K562 (cell line): ENCODE data around the gene BANF2. TPM values are rescaled to one million over a fixed set of nuclear protein-coding genes. Genes with fewer than 3 reads are reported as not detected.

Experiments used
- ATAC-seq: fragments of 200-7000 bp; cut with Tn5 transposase; 3 replicates; pipeline ENCODE4 v1.9.1; 2020; ENCODE audit warnings: moderate library complexity
- BruUV-seq: library from RNA; stranded (reverse); fragments of 400-500 nt; replicated peaks from 2 replicates; lab custom pipeline; 2021; lab: Mats Ljungman, UMichigan
- CTCF ChIA-PET: fragments of 300-600 bp; formaldehyde crosslinking; extraction: SDS; loops from one replicate; lab custom pipeline; 2021; ENCODE audit warnings: low intra/inter-chr PET ratio; lab: Yijun Ruan, JAX
- POLR2A ChIA-PET: fragments of 300-600, 350-650 bp; sonication (Branson Sonifier 250); formaldehyde crosslinking; extraction: SDS; loops from one replicate; lab custom pipeline; 2021; ENCODE audit warnings: antibody characterized with exemption, inconsistent platforms; lab: Yijun Ruan, JAX
- DNase-seq, 4 experiments: peaks; one replicate each; pipeline versions ENCODE4 v3.0.0 to v3.0.0-alpha.2; 2011 to 2018; ENCODE audit warnings: low spot score in 3 of 4, mixed read lengths in 3 of 4; ENCODE audit errors: extremely low read depth in 1 of 4
- FAIRE-seq: peaks from 2 replicates; lab custom pipeline; 2011; peaks lifted over from hg19 to GRCh38; lab: Jason Lieb, UNC
- H2AFZ ChIP-seq: 2 replicates; pipeline ENCODE4 v1.6.0; 2011; ENCODE audit warnings: low read depth, low read length, control low read depth, inconsistent platforms
- H3K27ac ChIP-seq: fragments of 200-600 bp; 3 replicates; pipeline ENCODE4 v1.8.0; 2011; ENCODE audit warnings: low read depth, mild to moderate bottlenecking, control low read depth, inconsistent platforms, low read length, moderate library complexity, mixed read lengths; ENCODE audit errors: extremely low read depth
- H3K27me3 ChIP-seq, 2 experiments: fragments of 300-600 bp in 1 of 2; 2 replicates in 1 of 2; 3 replicates in 1 of 2; pipeline versions ENCODE4 v1.6.0 to v1.8.0; 2011; ENCODE audit warnings: inconsistent platforms in 2 of 2, low read length in 2 of 2, mild to moderate bottlenecking in 1 of 2, mixed read lengths in 1 of 2, moderate library complexity in 1 of 2; ENCODE audit not compliant: control insufficient read depth in 2 of 2, insufficient read depth in 2 of 2
- H3K36me3 ChIP-seq: fragments of 300-600 bp; 3 replicates; pipeline ENCODE4 v1.8.0; 2011; ENCODE audit warnings: mild to moderate bottlenecking, low read length, inconsistent platforms; ENCODE audit not compliant: control insufficient read depth, insufficient read depth
- H3K4me1 ChIP-seq, 2 experiments: fragments of 200-600 bp in 1 of 2; replicated peaks in 1 of 2; 2 replicates in 1 of 2; 3 replicates in 1 of 2; pipeline versions ENCODE4 v1.5.1 to v1.8.0; 2011; ENCODE audit warnings: inconsistent platforms in 2 of 2, low read length in 2 of 2, mild to moderate bottlenecking in 1 of 2, mixed read lengths in 1 of 2, moderate library complexity in 1 of 2; ENCODE audit not compliant: control insufficient read depth in 2 of 2, insufficient read depth in 2 of 2
- H3K4me2 ChIP-seq: 2 replicates; pipeline ENCODE4 v1.6.1; 2011; ENCODE audit warnings: low read length, control low read depth, inconsistent platforms, mixed read lengths; ENCODE audit not compliant: insufficient read depth
- H3K4me3 ChIP-seq: fragments of 200-600 bp; sonication (generic), shearing (Covaris generic); 2 replicates; pipeline ENCODE4 v1.5.1; 2016; ENCODE audit warnings: control low read depth, inconsistent platforms
- H3K79me2 ChIP-seq: fragments of 200-600 bp; 3 replicates; pipeline ENCODE4 v1.8.0; 2011; ENCODE audit warnings: low read length, inconsistent platforms; ENCODE audit not compliant: control insufficient read depth, insufficient read depth
- H3K9ac ChIP-seq, 2 experiments: 2 replicates each; pipeline versions ENCODE4 v1.6.0 to v1.6.1; 2011; ENCODE audit warnings: low read depth in 2 of 2, low read length in 2 of 2, control low read depth in 1 of 2, inconsistent platforms in 1 of 2, mild to moderate bottlenecking in 1 of 2, mixed read lengths in 1 of 2; ENCODE audit not compliant: insufficient read depth in 1 of 2
- H3K9me1 ChIP-seq: one replicate; pipeline ENCODE4 v1.6.0; 2011; ENCODE audit warnings: inconsistent platforms, mild to moderate bottlenecking, low read length, moderate library complexity; ENCODE audit not compliant: control insufficient read depth, insufficient read depth
- H3K9me3 ChIP-seq: replicated peaks from 2 replicates; pipeline ENCODE4 v1.5.1; 2011; ENCODE audit warnings: low read depth, low read length, inconsistent platforms; ENCODE audit not compliant: control insufficient read depth, insufficient read depth
- H4K20me1 ChIP-seq: replicated peaks from 2 replicates; pipeline ENCODE4 v1.6.1; 2011; ENCODE audit warnings: low read length, inconsistent platforms, mixed read lengths; ENCODE audit not compliant: control insufficient read depth, insufficient read depth
- ARHGAP35 ChIP-seq: fragments of 450-650 bp; IDR thresholded peaks from 2 replicates; pipeline ENCODE4 v1.6.1; 2018; ENCODE audit not compliant: partially characterized antibody
- ATF7 ChIP-seq: fragments of 450-650 bp; IDR thresholded peaks from 2 replicates; pipeline ENCODE4 v1.7.1; 2014; ENCODE audit warnings: mild to moderate bottlenecking, moderate library complexity
- BCOR ChIP-seq: fragments of 450-650 bp; IDR thresholded peaks from 2 replicates; pipeline ENCODE4 v1.6.1; 2016
- BRCA1 ChIP-seq, 2 experiments: fragments of 450-650 bp in 1 of 2; sonication (generic) in 1 of 2; formaldehyde crosslinking in 1 of 2; IDR thresholded peaks; 2 replicates each; pipeline versions ENCODE4 v1.5.0 to v1.6.1; 2017 to 2020; ENCODE audit warnings: mild to moderate bottlenecking in 1 of 2, missing genetic modification reagents in 1 of 2
- FOXJ2 ChIP-seq: fragments of 200-800 bp; sonication (Bioruptor generic); IDR thresholded peaks from 2 replicates; pipeline ENCODE4 v1.6.1; 2016; ENCODE audit warnings: missing genetic modification characterization, missing compliant biosample characterization
- KDM5B ChIP-seq: fragments of 200-600 bp; sonication (generic); IDR thresholded peaks from 2 replicates; pipeline ENCODE4 v1.6.1; 2012; ENCODE audit warnings: low read depth, mild to moderate bottlenecking, moderate library complexity, low read length, control low read depth, inconsistent platforms; ENCODE audit not compliant: insufficient replicate concordance
- NUFIP1 ChIP-seq: fragments of 450-650 bp; IDR thresholded peaks from 2 replicates; pipeline ENCODE4 v1.6.1; 2018; ENCODE audit not compliant: partially characterized antibody
- PCBP1 ChIP-seq: fragments of 200-400 bp; formaldehyde crosslinking; IDR thresholded peaks from 2 replicates; pipeline ENCODE4 v1.6.1; 2018; ENCODE audit warnings: mild to moderate bottlenecking, low read depth, low read length; ENCODE audit not compliant: poor library complexity, severe bottlenecking
- PHF8 ChIP-seq: fragments of 200-600 bp; sonication (generic); IDR thresholded peaks from 2 replicates; pipeline ENCODE4 v1.6.1; 2012; ENCODE audit warnings: mixed run types, mild to moderate bottlenecking, inconsistent platforms, low read length, moderate library complexity, borderline replicate concordance
- PTBP1 ChIP-seq: fragments of 200-400 bp; formaldehyde crosslinking; IDR thresholded peaks from 2 replicates; pipeline ENCODE4 v1.6.1; 2017; ENCODE audit warnings: low read depth, low read length
- SIN3B ChIP-seq: fragments of 450-650 bp; IDR thresholded peaks from 2 replicates; pipeline ENCODE4 v1.6.1; 2017; ENCODE audit warnings: low read depth, mild to moderate bottlenecking, moderate library complexity
- SNRNP70 ChIP-seq: fragments of 200-400 bp; formaldehyde crosslinking; optimal IDR thresholded peaks from 2 replicates; pipeline ENCODE3; 2017; ENCODE audit warnings: low read depth, low read length
- TAF9B ChIP-seq: fragments of 450-650 bp; IDR thresholded peaks from 2 replicates; pipeline ENCODE4 v1.6.1; 2018; ENCODE audit warnings: mild to moderate bottlenecking; ENCODE audit not compliant: partially characterized antibody
- USF1 ChIP-seq: sonication (generic); formaldehyde crosslinking; IDR thresholded peaks from 2 replicates; pipeline ENCODE4 v1.9.0; 2022; ENCODE audit warnings: mild to moderate bottlenecking, missing genetic modification reagents
- USF2 ChIP-seq: sonication (generic); formaldehyde crosslinking; IDR thresholded peaks from 2 replicates; pipeline ENCODE4 v1.5.0; 2020; ENCODE audit warnings: missing genetic modification reagents
- ZBTB1 ChIP-seq: sonication (generic); formaldehyde crosslinking; IDR thresholded peaks from 2 replicates; pipeline ENCODE4 v1.8.1; 2023; ENCODE audit warnings: missing genetic modification reagents, low read depth, mild to moderate bottlenecking, borderline replicate concordance
- ZFP30 ChIP-seq: fragments of 250-450 bp; sonication (Bioruptor Pico); IDR thresholded peaks from 2 replicates; pipeline ENCODE4 v1.8.0; 2022; ENCODE audit warnings: moderate library complexity, mild to moderate bottlenecking, inconsistent platforms, borderline replicate concordance
- ZNF436 ChIP-seq: fragments of 250-450, 450-650 bp; sonication (Bioruptor Pico); formaldehyde crosslinking; IDR thresholded peaks from 2 replicates; pipeline ENCODE4 v1.7.0; 2020; ENCODE audit warnings: mild to moderate bottlenecking
- ZNF551 ChIP-seq: fragments of 250-450 bp; sonication (Bioruptor Pico); IDR thresholded peaks from 2 replicates; pipeline ENCODE4 v1.5.0; 2021; ENCODE audit warnings: mild to moderate bottlenecking, moderate library complexity
- ZNF589 ChIP-seq: fragments of 200-800 bp; sonication (Bioruptor generic); IDR thresholded peaks from 2 replicates; pipeline ENCODE4 v1.6.1; 2016; ENCODE audit warnings: low read depth, missing genetic modification characterization, missing compliant biosample characterization
- ZNF668 ChIP-seq: fragments of 250-450 bp; sonication (Bioruptor Pico); IDR thresholded peaks from 2 replicates; pipeline ENCODE4 v1.8.0; 2022; ENCODE audit warnings: mild to moderate bottlenecking, inconsistent platforms
- WGBS: fragments of 100-300 bp; shearing (Covaris generic); methylation state at CpG from one replicate; pipeline ENCODE4 v1.1.6; 2016; ENCODE audit warnings: low coverage, mixed read lengths; ENCODE audit not compliant: insufficient coverage; ENCODE audit errors: missing lambda C conversion rate; 5-methylcytosine and 5-hydroxymethylcytosine counted together
- in situ Hi-C: fragments of 300-500 bp; cut with MboI; formaldehyde crosslinking; loops from 4 replicates; pipeline ENCODE4 v1.15.0; 2018; ENCODE audit warnings: inconsistent platforms, mixed read lengths
- intact Hi-C: fragments of 100-400 bp; cut with micrococcal nuclease; formaldehyde crosslinking; loops from 2 replicates; pipeline ENCODE4 v1.14.2; 2022
- polyA plus RNA-seq, 8 experiments: library from polyadenylated mRNA; depleted of rRNA in 4 of 8; stranded (reverse) in 5 of 8; unstranded in 3 of 8; fragments of >200 nt; fragmentation: Nextera tagmentation in 2 of 8; fragmentation: Illumina TruSeq in 1 of 8; extraction: Ambion mirVana in 2 of 8; extraction: Trizol in 1 of 8; gene quantifications; 2 replicates each; pipeline versions ENCODE4 v1.2.1 to v1.2.3, GENCODE V29; 2011 to 2014; ENCODE audit warnings: inconsistent platforms in 1 of 8, missing spikeins in 1 of 8
- total RNA-seq, 7 experiments: library from RNA; depleted of rRNA in 6 of 7; stranded (reverse); fragments of >200 nt in 6 of 7; fragmentation: Illumina TruSeq in 2 of 7; extraction: Trizol in 2 of 7; gene quantifications; 2 replicates each; pipeline versions ENCODE4 v1.2.1 to v1.2.3, GENCODE V29; 2011 to 2021; ENCODE audit warnings: low replicate concordance in 1 of 7

Gene BANF2
- total and polyA plus RNA-seq, 9 of the 15 experiments (the other 6 are each of a cell fraction or from before 2014, with no cell fraction given): not detected

- H3K4me1 ChIP-seq: no peaks in the 10 kb centered on the region
- FAIRE-seq (no peak), DNase-seq (no peak), ATAC-seq (no peak; the same call in 1 of the 3 replicates)
- H3K27me3 ChIP-seq: peaks cover 0 to 38% of the 10 kb centered on the region in 2 experiments; a peak in 4 of 5 replicates
- 0 out of 2 replicates have a peak overlapping the region, but pooled peaks have one; percentile 49 for H2AFZ ChIP-seq
- H3K36me3 ChIP-seq: no peaks in the 10 kb centered on the region
- 34% methylated on average over 5 of the region's 5 CpGs for WGBS
- BruUV-seq: no TSS peak
- H3K4me3 ChIP-seq: no peak overlapping the region
- H3K9me1 ChIP-seq: no peaks in the 10 kb centered on the region
- H3K9ac ChIP-seq: no peak overlapping the region
- H3K79me2 ChIP-seq: no peaks in the 10 kb centered on the region
- ChIA-PET POLR2A (interaction anchor here (0.6 kb wide), 1 partner anchor 17 kb away, joined by 3 read pairs; no protein-coding TSS in a partner anchor), CTCF (no interaction called here)
- H4K20me1 ChIP-seq: no peaks in the 10 kb centered on the region
- in situ Hi-C loops (no loop called here), intact Hi-C loops (no loop called here)
- H3K9me3 ChIP-seq: no peaks in the 10 kb centered on the region
- H3K4me2 ChIP-seq: no peak overlapping the region
- H3K27ac ChIP-seq: no peak overlapping the region
- TF ChIP-seq NUFIP1 (no peak), PCBP1 (no peak), PHF8 (no peak), ZFP30 (no peak), KDM5B (no peak), SNRNP70 (no peak), ZNF551 (CRISPR knock-in tag) (no peak), ZNF589 (CRISPR knock-in tag) (no peak), USF2 (CRISPR knock-in tag) (peak; percentile 56), ZNF668 (CRISPR knock-in tag) (no peak), BCOR (no peak), FOXJ2 (tag) (no peak), SIN3B (no peak), TAF9B (no peak), ARHGAP35 (no peak), ATF7 (no peak), BRCA1 (IDR thresholded peaks at IDR 0.05) (no peak), BRCA1 (CRISPR knock-in tag; IDR thresholded peaks at IDR 0.05) (no peak), ZBTB1 (CRISPR knock-in tag) (no peak), USF1 (CRISPR knock-in tag) (peak; percentile 50), ZNF436 (CRISPR knock-in tag) (no peak), PTBP1 (no peak)
Measured at GRCh38 chr20:17704589-17705317, 5.0 kb downstream of the BANF2 start.
